Activated CD4-positive, alpha-beta T cell treated with anti-CD3 and anti-CD28 coated beads, Interleukin-2, amount 50 U/mL, for 48 hours (primary cell): Measurements from ENCODE around the gene TIAM2.

Experiments
- DNase-seq, 2 experiments: peaks; one replicate each; pipeline ENCODE4 v3.0.0-alpha.2; 2020

TIAM2 gene

GRCh38 chr6:155026022-155026705 lies 31.0 kb downstream of the TIAM2 start:
- peak in 1 of 2 experiments; percentile 9 for DNase-seq

GRCh38 chr6:155026706-155027045 lies 31.6 kb downstream of the TIAM2 start:
- DNase-seq: no peak

GRCh38 chr6:155030148-155030720 lies 35.1 kb downstream of the TIAM2 start:
- DNase-seq: no peak

GRCh38 chr6:155031091-155031490 lies 36.0 kb downstream of the TIAM2 start:
- DNase-seq: no peak

GRCh38 chr6:155033021-155033791 lies 38.1 kb downstream of the TIAM2 start:
- no peak for DNase-seq

- DNase-seq: no peak
These were observed 41.8 kb downstream of the TIAM2 start for GRCh38 chr6:155036907-155037306.

- DNase-seq: no peak
These were observed 43.0 kb downstream of the TIAM2 start for GRCh38 chr6:155038104-155038503.

GRCh38 chr6:155038527-155038926 lies 43.4 kb downstream of the TIAM2 start:
- DNase-seq: no peak

- DNase-seq: no peak
These were observed 44.5 kb downstream of the TIAM2 start for GRCh38 chr6:155039618-155040017.

GRCh38 chr6:155040154-155040553 lies 45.0 kb downstream of the TIAM2 start:
- no peak for DNase-seq

- no peak for DNase-seq
These were observed 46.0 kb downstream of the TIAM2 start for GRCh38 chr6:155040901-155041650.

- no peak for DNase-seq
These were observed 46.7 kb downstream of the TIAM2 start for GRCh38 chr6:155041741-155042279.

- DNase-seq: no peak
These were observed 47.9 kb downstream of the TIAM2 start for GRCh38 chr6:155042983-155043382.

GRCh38 chr6:155045561-155046404 lies 50.7 kb downstream of the TIAM2 start:
- DNase-seq: no peak

GRCh38 chr6:155047523-155047922 lies 52.4 kb downstream of the TIAM2 start:
- DNase-seq: no peak

- peak; percentile 30 to 50 for DNase-seq
These were observed 55.2 kb downstream of the TIAM2 start for GRCh38 chr6:155050311-155050710.

- no peak for DNase-seq
These were observed 59.6 kb downstream of the TIAM2 start for GRCh38 chr6:155054491-155055250.

GRCh38 chr6:155055729-155056128 lies 60.6 kb downstream of the TIAM2 start:
- DNase-seq: no peak

- DNase-seq: no peak
These were observed 61.6 kb downstream of the TIAM2 start for GRCh38 chr6:155056756-155057155.

- DNase-seq: no peak
These were observed 66.3 kb downstream of the TIAM2 start for GRCh38 chr6:155061381-155061780.

- DNase-seq: no peak
These were observed 67.8 kb downstream of the TIAM2 start for GRCh38 chr6:155062866-155063341.
